Adipose tissue (tissue), 3 donors: ENCODE measurements around the gene NCF4. TPM values are rescaled to one million over a fixed set of nuclear protein-coding genes. Genes with fewer than 3 reads are reported as not detected.

Experiments used
- H3K27ac ChIP-seq: one replicate; pipeline ENCODE4 v1.5.1; 2013; ENCODE audit warnings: low read depth, low read length
- WGBS, 3 donors: extraction: QIAGEN DNeasy Blood & Tissue Kit; methylation state at CpG; one replicate each; pipeline ENCODE4 v1.1.7; 2013; 5-methylcytosine and 5-hydroxymethylcytosine counted together
- polyA plus RNA-seq, 3 donors: library from polyadenylated mRNA; stranded (reverse); fragments of 200-250 nt; gene quantifications; one replicate each; pipeline ENCODE4 v1.2.3, GENCODE V29; 2013
- donor health status: healthy with polysubstance abuse.
- donor health status: Bipolar disorder and iron deficiency.
- donor health status: healthy.

NCF4 gene
- polyA plus RNA-seq, 3 donors = 1.9 to 43.9 (median 27.8) TPM

- H3K27ac ChIP-seq = no peak overlapping the region
- WGBS, 3 donors = 79 to 85% (median 80%) methylated on average over 7 of the region's 7 CpGs
Measured at GRCh38 chr22:36907253-36908195, 46.7 kb downstream of the NCF4 start.

DNA sequence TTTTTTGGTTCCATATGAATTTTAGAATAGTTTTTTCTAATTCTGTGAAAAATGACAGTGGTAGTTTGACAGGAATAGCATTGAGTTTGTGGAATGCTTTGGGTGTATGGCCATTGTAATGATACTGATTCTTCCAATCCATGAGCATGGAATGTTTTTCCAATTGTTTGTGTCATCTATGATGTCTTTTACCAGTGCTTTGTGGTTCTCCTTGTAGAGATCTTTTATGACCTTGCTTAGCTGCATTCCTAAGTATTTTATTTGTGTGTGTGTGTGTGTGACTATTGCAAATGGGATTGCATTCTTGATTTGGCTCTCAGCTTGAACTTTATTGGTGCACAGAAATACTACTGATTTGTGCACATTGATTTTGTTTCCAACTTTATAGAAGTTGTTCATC, 49.7 kb downstream of the NCF4 start:
- no peak overlapping the region for H3K27ac ChIP-seq

GRCh38 chr22:36911887-36912661, 51.3 kb downstream of the NCF4 start:
- H3K27ac ChIP-seq = no peak overlapping the region
- WGBS, 3 donors = 57 to 75% (median 64%) methylated on average over 13 of the region's 13 CpGs

- WGBS, 3 donors = 67 to 86% (median 70%) methylated on average over 8 of the region's 8 CpGs
- no peak overlapping the region for H3K27ac ChIP-seq
Measured at GRCh38 chr22:36912694-36913426, 52.1 kb downstream of the NCF4 start.

GRCh38 chr22:36913427-36914389, 52.9 kb downstream of the NCF4 start, which contains the start of gene CSF2RB:
TSS of gene CSF2RB (plus strand) at chr22:36913628. CDS start at chr22:36922208, 8,580 bp downstream.
- no peak within 1 kb of the TSS for H3K27ac ChIP-seq
- WGBS, 3 donors = 39 to 67% (median 43%) methylated on average over 18 of the region's 18 CpGs

GRCh38 chr22:36914390-36914752, 53.6 kb downstream of the NCF4 start:
- no peak overlapping the region for H3K27ac ChIP-seq

GRCh38 chr22:36916034-36916433, 55.2 kb downstream of the NCF4 start:
- no peak overlapping the region for H3K27ac ChIP-seq

More at GRCh38 chr22:36914390-36914752, 53.6 kb downstream of the NCF4 start:
- WGBS, 3 donors = 88 to 96% (median 95%) methylated on average over 1 of the region's 1 CpG

- H3K27ac ChIP-seq = no peak overlapping the region
- WGBS, 3 donors = 62 to 77% (median 65%) methylated on average over 3 of the region's 3 CpGs
Measured at GRCh38 chr22:36918586-36919284, 57.9 kb downstream of the NCF4 start.

- H3K27ac ChIP-seq = no peak overlapping the region
- 44 to 51% (median 46%) methylated on average over 15 of the region's 15 CpGs for WGBS, 3 donors
Measured at GRCh38 chr22:36921309-36922104, 60.7 kb downstream of the NCF4 start.

GRCh38 chr22:36922105-36922608, 61.4 kb downstream of the NCF4 start:
- no peak overlapping the region for H3K27ac ChIP-seq

DNA sequence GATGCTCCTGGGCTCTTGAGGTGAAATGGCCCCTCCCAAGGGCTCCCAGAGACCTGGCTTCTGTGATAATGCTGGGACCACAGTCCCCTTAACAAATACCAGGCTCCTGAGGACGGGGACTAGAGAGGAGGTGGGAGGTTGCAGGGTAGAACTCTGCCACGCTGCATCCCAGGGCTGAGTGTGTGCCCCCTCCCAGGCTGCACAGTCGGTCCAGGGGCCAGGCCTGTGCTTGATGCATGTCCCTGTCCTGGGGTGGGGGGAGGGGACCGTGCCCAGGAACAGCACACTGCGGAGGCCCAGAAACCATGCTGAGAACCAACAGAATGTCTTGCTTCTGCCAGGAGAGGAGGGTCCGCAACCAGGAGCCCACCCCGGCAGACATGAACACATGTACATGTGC, 61.9 kb downstream of the NCF4 start:
- WGBS, 3 donors = 69 to 85% (median 80%) methylated on average over 7 of the region's 7 CpGs
- H3K27ac ChIP-seq = no peak overlapping the region

More at GRCh38 chr22:36922105-36922608, 61.4 kb downstream of the NCF4 start:
- 43 to 56% (median 48%) methylated on average over 8 to 10 of the region's 10 CpGs for WGBS, 3 donors

GRCh38 chr22:36923131-36923788, 62.5 kb downstream of the NCF4 start:
- no peak overlapping the region for H3K27ac ChIP-seq
- 72 to 83% (median 81%) methylated on average over 20 to 21 of the region's 21 CpGs for WGBS, 3 donors

DNA sequence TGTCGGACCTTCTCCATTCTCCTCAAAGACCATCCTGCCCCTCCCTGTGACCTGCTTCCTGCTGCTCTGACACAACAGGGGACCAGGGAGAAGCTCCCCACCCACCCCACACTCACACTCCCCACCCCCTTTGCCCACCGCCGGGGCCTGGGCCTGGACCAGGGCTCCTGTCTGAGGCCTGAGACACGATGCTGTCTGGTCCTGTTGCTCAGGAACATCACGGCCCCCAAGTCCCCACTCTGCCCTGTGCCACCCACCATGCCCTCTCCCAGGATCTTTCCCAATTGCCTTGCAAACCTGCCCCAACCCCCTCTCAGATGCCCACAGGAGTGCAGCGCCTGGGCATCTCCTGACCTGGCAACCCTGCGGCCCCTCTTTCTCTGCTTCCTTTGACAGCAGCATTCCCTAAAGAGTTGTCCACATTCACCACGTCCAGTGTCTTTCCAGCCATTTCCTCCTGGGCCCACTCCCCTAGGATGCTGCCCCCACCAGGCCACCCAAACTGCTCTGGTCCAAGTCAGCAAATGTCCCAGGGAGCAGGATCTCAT, 63.4 kb downstream of the NCF4 start:
- no peak overlapping the region for H3K27ac ChIP-seq
- 60 to 81% (median 79%) methylated on average over 6 to 8 of the region's 8 CpGs for WGBS, 3 donors

GRCh38 chr22:36925388-36926290, 64.8 kb downstream of the NCF4 start:
- no peak overlapping the region for H3K27ac ChIP-seq
- whole genome bisulfite sequencing, 3 donors = 83 to 89% (median 86%) methylated on average over 19 of the region's 19 CpGs
